Embryonic facial prominence (tissue), 1 donor: Measurements from ENCODE around the gene ABCB9.
"Not testable (repeated sequence)": the region's sequence is repeated elsewhere in the genome, so short reads cannot be mapped to it uniquely, and the experiment has no call there.

ENCODE experiments used
- DNase-seq: peaks from one replicate; pipeline ENCODE4 v3.0.0-alpha.2; 2016; ENCODE audit errors: extremely low spot score

ABCB9 gene

DNA sequence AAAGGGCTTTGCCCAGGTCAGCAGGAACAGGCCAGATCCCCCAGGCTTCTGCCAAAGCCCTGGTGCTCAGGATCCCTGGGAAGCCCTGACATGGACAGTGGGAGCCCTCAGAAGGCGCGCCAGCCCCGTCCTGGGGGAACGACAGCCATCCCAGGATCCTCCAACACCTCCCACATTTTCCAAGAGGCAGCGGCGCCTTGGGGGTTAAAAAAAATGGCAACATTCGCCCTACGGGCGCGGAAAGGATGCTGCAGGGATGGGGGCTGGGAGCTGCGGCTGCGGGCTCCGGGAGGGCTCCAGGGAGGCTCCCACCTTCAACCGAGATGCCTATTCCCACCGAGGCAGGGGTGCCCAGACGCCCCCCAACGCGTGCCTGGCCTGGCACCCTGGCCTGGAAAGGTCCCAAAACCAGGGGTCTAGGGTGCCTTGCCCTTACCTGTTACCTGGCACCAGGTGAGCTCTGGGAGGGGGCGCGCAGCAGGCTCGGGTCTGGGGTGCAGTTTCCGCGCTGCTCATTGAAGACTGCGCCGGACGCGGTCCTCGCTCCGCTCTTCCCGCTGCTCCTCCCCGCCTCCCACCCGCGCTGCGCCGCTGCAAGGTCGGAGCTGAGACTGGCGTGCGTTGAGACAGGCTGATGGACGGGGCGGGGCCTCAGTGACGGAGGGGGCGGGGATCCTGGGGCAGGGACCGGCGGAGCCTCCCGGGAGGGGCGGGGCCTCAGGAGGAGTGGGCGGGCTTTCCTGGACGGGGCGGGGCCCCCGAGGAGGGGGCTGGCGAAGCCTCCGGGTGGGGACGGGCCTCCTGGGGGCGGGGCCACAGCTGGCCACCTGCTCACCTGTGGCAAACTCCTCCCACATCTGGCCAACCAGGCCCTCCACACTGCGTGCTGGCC, at the start of gene ABCB9:
ABCB9 (minus strand) TSS at position 613 of the 892 bp plus-strand sequence. CDS start 6,228 bp downstream, outside the sequence.
- peak; percentile 75 for DNase-seq

GRCh38 chr12:123014473-123014872, 48.2 kb upstream of the ABCB9 start:
- not testable (repeated sequence) for DNase-seq

DNA sequence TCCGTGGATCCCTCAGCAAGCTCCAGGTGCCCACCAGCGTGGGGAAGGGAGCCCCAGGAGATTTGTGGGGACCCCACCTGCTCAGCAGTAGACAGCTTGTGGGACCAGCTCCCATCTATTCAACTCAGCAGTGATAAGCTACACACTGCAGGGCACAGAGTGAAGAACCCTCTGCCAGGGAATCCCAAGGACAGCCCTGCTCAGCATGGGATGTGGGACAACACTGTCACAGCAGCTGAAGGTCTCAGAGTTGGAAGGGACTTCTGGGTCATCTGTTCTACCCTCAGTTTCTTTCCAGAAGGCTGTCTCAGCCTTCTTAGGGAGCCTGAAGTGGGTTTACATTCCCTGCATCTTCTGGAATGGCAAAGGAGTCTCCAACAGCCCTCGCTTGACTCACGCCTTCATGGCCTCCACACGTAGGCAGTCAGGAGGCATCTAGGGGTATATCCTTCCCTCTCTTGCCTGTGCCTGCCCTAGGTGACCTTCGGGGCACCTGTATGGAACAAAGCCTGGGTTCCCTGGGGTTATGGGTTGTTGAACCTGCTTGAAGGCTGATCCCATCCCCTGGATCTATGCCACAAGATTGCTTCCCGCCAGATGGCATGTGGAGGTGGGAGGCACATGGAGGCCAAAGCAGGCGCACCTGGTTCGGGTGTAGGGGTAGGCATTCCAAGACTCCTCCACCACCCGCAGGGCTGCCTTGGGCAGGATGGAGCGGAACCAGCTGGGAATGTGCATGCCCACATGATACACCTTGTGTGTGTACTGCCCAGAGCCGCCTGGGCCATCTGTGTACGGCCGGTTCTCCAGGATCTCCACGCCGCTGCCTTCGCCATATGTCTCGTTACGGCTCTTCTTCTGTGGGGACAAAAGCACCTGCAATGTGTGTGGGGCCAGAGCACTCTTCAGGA, 47.2 kb upstream of the ABCB9 start:
- no peak for DNase-seq

- no peak for DNase-seq
Measured at GRCh38 chr12:123011701-123012100, 45.4 kb upstream of the ABCB9 start.

GRCh38 chr12:123010681-123011080, 44.4 kb upstream of the ABCB9 start:
- no peak for DNase-seq

GRCh38 chr12:123010110-123010509, 43.8 kb upstream of the ABCB9 start:
- DNase-seq = no peak

DNA sequence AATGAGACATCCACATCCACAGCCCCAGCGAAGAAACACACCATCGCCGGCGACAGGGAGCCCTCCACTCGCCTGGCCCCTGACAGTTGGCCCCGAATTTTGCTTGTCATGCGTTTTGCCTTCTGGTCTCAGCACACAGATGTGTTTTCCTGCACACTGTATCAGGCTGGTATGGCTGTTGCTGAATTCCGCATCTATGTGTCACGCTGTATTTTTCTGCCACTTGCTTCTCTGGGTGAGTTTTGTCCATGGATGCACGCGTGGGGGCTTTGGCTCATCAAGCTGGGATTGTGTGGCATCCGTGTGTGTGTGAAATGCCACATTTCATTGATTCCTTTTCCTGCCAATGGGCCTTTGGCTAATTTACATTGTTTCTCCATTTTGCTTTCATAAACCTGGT, 40.7 kb upstream of the ABCB9 start:
- no peak for DNase-seq

GRCh38 chr12:123005081-123005626, 38.9 kb upstream of the ABCB9 start:
- no peak for DNase-seq

- DNase-seq = no peak
Measured at GRCh38 chr12:123004287-123004686, 38.0 kb upstream of the ABCB9 start.

DNA sequence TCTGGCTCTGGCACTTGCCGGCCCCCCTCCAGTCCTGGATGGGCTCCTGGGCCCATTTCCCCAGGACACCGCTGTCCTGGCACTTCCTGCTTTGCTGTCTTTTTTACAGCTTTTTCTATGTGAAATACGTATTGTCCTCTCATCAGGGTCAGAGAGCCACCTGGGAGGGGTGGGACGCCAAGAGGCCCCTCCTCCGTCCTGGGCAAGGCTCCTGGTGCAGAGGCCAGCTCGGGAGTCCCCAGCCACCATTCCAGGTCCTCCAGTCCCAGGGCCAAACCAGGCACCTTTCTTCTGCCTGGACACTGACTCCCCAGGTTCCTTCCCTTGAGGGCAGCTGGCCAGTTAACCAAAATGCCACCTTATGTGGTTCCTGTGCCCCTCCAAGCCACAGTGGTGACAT, 37.0 kb upstream of the ABCB9 start:
- DNase-seq = no peak

DNA sequence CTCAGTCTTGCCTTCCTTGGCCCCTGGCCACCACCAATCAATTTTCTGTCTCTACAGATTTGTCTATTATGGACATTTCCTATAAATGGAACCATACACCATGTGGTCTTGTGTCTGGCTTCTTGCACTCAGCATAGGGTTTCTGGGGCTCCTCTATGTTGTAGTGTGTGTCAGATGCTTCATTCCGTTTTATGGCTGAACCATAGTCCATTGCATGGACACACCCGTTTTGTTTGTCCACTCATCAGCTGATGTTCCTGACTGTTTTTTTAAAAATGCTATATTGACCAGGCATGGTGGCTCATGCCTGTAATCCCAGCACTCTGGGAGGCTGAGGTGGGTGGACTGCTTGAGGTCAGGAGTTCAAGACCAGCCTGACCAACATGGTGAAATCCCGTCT, 35.2 kb upstream of the ABCB9 start:
- no peak for DNase-seq

GRCh38 chr12:123000578-123000977, 34.3 kb upstream of the ABCB9 start:
- no peak for DNase-seq

- DNase-seq = no peak
Measured at GRCh38 chr12:122999986-123000420, 33.7 kb upstream of the ABCB9 start.

GRCh38 chr12:122999196-122999946, 33.1 kb upstream of the ABCB9 start:
- DNase-seq = no peak

- no peak for DNase-seq
Measured at GRCh38 chr12:122998316-122998715, 32.1 kb upstream of the ABCB9 start.

GRCh38 chr12:122997343-122998250, 31.3 kb upstream of the ABCB9 start:
- DNase-seq = no peak

GRCh38 chr12:122996621-122997342, 30.5 kb upstream of the ABCB9 start:
- no peak for DNase-seq

- no peak for DNase-seq
Measured at GRCh38 chr12:122996188-122996601, 29.9 kb upstream of the ABCB9 start.

DNA sequence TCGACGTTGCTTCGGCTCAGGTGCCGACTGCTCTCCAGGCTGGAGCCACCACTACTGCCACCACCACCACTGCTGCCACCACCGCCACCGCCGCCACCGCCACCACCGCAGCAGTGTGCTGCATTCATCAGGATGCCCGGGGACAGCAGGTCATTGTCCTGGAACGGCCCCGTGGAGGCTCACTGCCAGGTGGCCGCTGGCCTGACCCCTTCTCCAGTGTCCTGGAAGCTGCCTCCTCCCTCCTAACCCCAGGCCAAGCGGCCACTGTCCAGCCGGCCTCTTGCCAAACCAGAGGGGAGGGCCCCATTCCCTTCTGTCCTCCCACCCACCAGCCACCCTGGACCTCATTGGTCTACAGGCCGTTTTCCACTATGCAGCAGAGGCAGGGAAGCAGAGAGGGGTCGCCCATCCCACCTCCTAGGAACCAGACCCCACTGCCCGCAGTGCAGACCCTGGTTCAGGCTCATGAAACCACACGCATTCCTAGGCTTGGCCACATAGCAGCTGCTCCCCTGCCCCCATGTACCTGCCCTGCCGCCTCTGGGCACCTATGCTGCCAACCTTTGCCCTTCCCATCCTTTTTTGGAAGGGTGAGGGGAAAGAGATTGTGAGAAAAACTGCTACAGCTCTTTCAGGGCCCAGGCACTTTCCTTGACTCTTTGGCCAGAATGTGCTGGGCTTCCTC, 29.4 kb upstream of the ABCB9 start:
- no peak for DNase-seq
